HEK293T (cell line): ENCODE results near the gene MED31.
"Not testable (repeated sequence)": the region's sequence is repeated elsewhere in the genome, so short reads cannot be mapped to it uniquely, and the experiment has no call there.

ENCODE experiments used
- CTCF ChIA-PET: fragments of 350-600 bp; formaldehyde crosslinking; extraction: SDS; loops from one replicate; lab custom pipeline; 2021; ENCODE audit warnings: antibody characterized with exemption, inconsistent platforms; lab: Yijun Ruan, JAX
- POLR2A ChIA-PET: fragments of 350-600 bp; formaldehyde crosslinking; extraction: SDS; loops from one replicate; lab custom pipeline; 2020; ENCODE audit warnings: antibody characterized with exemption, inconsistent platforms; lab: Yijun Ruan, JAX
- DNase-seq: peaks from one replicate; pipeline ENCODE4 v3.0.0; 2012; ENCODE audit warnings: mixed read lengths; ENCODE audit errors: extremely low spot score
- ARNT ChIP-seq: fragments of 450-650 bp; IDR thresholded peaks from 2 replicates; pipeline ENCODE4 v1.6.1; 2017; ENCODE audit warnings: mild to moderate bottlenecking
- BHLHE40 ChIP-seq: fragments of 450-650 bp; IDR thresholded peaks from 2 replicates; pipeline ENCODE4 v1.6.1; 2016; ENCODE audit warnings: mild to moderate bottlenecking, moderate library complexity, borderline replicate concordance
- CTBP1 ChIP-seq: fragments of 450-650 bp; IDR thresholded peaks from 2 replicates; pipeline ENCODE4 v1.6.1; 2016; ENCODE audit warnings: borderline replicate concordance
- ELF4 ChIP-seq: fragments of 450-650 bp; IDR thresholded peaks from 2 replicates; pipeline ENCODE4 v1.6.1; 2017; ENCODE audit warnings: antibody characterized with exemption
- FOXA1 ChIP-seq: fragments of 450-650 bp; IDR thresholded peaks from 2 replicates; pipeline ENCODE4 v1.6.1; 2016; ENCODE audit warnings: mild to moderate bottlenecking
- FOXK2 ChIP-seq: fragments of 450-650 bp; IDR thresholded peaks from 2 replicates; pipeline ENCODE4 v1.6.1; 2016; ENCODE audit warnings: mild to moderate bottlenecking
- FOXM1 ChIP-seq: fragments of 450-650 bp; IDR thresholded peaks from 2 replicates; pipeline ENCODE4 v1.6.1; 2017; ENCODE audit warnings: mild to moderate bottlenecking, borderline replicate concordance
- HDGF ChIP-seq: fragments of 450-650 bp; IDR thresholded peaks from 2 replicates; pipeline ENCODE4 v1.6.1; 2017; ENCODE audit warnings: antibody characterized with exemption, borderline replicate concordance
- L3MBTL2 ChIP-seq: fragments of 450-650 bp; conservative IDR thresholded peaks from 2 replicates; pipeline ENCODE4 v1.6.1; 2016; ENCODE audit warnings: mild to moderate bottlenecking
- LEF1 ChIP-seq: fragments of 450-650 bp; IDR thresholded peaks from 2 replicates; pipeline ENCODE4 v1.6.1; 2017; ENCODE audit warnings: mild to moderate bottlenecking, borderline replicate concordance
- NFRKB ChIP-seq: fragments of 450-650 bp; IDR thresholded peaks from 2 replicates; pipeline ENCODE4 v1.6.1; 2016; ENCODE audit warnings: mild to moderate bottlenecking, moderate library complexity
- SP1 ChIP-seq: fragments of 450-650 bp; IDR thresholded peaks from 2 replicates; pipeline ENCODE4 v1.6.1; 2017
- SUZ12 ChIP-seq: fragments of 450-650 bp; IDR thresholded peaks from 2 replicates; pipeline ENCODE4 v1.6.1; 2016; ENCODE audit warnings: mild to moderate bottlenecking
- TARDBP ChIP-seq: fragments of 450-650 bp; IDR thresholded peaks from 2 replicates; pipeline ENCODE4 v1.6.1; 2016
- ZNF384 ChIP-seq: fragments of 450-650 bp; IDR thresholded peaks from 2 replicates; pipeline ENCODE4 v1.6.1; 2016
- TF ChIP-seq, protein P1 (sequence below): fragments of 450-650 bp; IDR thresholded peaks from 2 replicates; pipeline ENCODE4 v1.6.1; 2016

MED31 gene

GRCh38 chr17:6695565-6695964 is 44.2 kb upstream of the MED31 start:
- POLR2A ChIA-PET: no interaction called here
- no peak for TF ChIP-seq FOXK2
- TF ChIP-seq SP1: no peak
- TF ChIP-seq CTBP1: no peak
- TF ChIP-seq, protein P1, sequence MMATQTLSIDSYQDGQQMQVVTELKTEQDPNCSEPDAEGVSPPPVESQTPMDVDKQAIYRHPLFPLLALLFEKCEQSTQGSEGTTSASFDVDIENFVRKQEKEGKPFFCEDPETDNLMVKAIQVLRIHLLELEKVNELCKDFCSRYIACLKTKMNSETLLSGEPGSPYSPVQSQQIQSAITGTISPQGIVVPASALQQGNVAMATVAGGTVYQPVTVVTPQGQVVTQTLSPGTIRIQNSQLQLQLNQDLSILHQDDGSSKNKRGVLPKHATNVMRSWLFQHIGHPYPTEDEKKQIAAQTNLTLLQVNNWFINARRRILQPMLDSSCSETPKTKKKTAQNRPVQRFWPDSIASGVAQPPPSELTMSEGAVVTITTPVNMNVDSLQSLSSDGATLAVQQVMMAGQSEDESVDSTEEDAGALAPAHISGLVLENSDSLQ: no peak
- TF ChIP-seq HDGF: no peak
- TF ChIP-seq FOXM1: no peak
- TF ChIP-seq NFRKB: no peak
- no peak for TF ChIP-seq SUZ12
- no peak for TF ChIP-seq LEF1
- no peak for TF ChIP-seq BHLHE40
- CTCF ChIA-PET: no interaction called here
- no peak for DNase-seq

GRCh38 chr17:6695051-6695450 is 43.6 kb upstream of the MED31 start:
- TF ChIP-seq, protein P1: no peak
- TF ChIP-seq L3MBTL2 (no peak), NFRKB (no peak), TARDBP (no peak), ARNT (no peak), SP1 (no peak), ZNF384 (no peak), FOXM1 (no peak), CTBP1 (no peak), FOXA1 (no peak), ELF4 (no peak), BHLHE40 (no peak), FOXK2 (no peak), LEF1 (no peak), SUZ12 (no peak), HDGF (no peak)
- ChIA-PET CTCF (no interaction called here), POLR2A (no interaction called here)

DNA sequence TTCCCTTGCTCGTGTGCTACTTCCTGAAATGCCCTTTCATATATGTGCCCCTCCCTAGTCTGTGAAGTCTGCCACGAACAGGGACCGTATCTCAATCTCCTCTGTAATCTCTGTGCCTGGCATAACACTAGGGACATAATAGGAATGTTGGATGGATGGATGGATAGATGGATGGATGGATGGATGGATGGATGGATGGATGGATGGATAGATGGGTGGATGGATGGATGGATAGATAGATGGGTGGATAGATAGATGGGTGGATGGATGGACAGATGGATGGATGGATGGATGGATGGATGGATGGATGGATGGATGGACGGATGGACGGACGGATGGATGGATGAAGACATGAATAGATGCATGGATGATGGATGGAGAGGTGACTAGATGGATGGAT is 40.6 kb upstream of the MED31 start:
- POLR2A ChIA-PET, DNase-seq, CTCF ChIA-PET: not testable (repeated sequence)

More at GRCh38 chr17:6695051-6695450, 43.6 kb upstream of the MED31 start:
- no peak for DNase-seq

- no peak for DNase-seq
- TF ChIP-seq, protein P1: no peak
- TF ChIP-seq FOXM1: no peak
- TF ChIP-seq SP1: no peak
- TF ChIP-seq TARDBP: no peak
- no peak for TF ChIP-seq BHLHE40
- no peak for TF ChIP-seq ELF4
- TF ChIP-seq LEF1: no peak
- no peak for TF ChIP-seq FOXK2
- TF ChIP-seq ARNT: no peak
- TF ChIP-seq SUZ12: no peak
- no peak for TF ChIP-seq ZNF384
- no peak for TF ChIP-seq NFRKB
- TF ChIP-seq CTBP1: no peak
- no peak for TF ChIP-seq L3MBTL2
- ChIA-PET CTCF (no interaction called here), POLR2A (no interaction called here)
Observed at GRCh38 chr17:6691546-6691945, 40.1 kb upstream of the MED31 start.

DNA sequence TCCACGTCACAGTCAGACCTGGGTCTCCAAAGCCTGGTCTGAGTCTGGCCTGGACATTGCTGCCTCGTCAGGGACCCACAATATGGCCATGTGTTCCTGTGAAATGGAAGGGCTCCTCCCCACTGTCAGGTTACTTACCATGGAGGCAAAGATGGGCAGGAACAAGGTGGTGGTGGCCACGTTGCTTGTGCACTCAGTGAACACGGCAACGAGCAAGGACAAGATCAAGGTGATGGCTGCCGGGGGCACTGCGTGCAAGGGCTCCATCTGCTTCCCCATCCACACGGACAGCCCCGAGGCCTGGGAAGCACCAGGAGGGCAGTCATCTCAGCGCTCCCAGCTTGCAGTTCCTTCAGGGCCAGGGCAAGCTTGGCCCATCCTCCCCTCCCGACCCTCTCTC is 39.2 kb upstream of the MED31 start:
- DNase-seq: no peak
- no peak for TF ChIP-seq FOXK2
- TF ChIP-seq SUZ12: no peak
- no peak for TF ChIP-seq ZNF384
- TF ChIP-seq FOXM1: no peak
- no peak for TF ChIP-seq CTBP1
- TF ChIP-seq FOXA1: no peak
- no peak for TF ChIP-seq HDGF
- no peak for TF ChIP-seq TARDBP
- TF ChIP-seq SP1: no peak
- TF ChIP-seq ARNT: no peak
- TF ChIP-seq, protein P1: no peak
- TF ChIP-seq ELF4: no peak
- no peak for TF ChIP-seq NFRKB
- no peak for TF ChIP-seq LEF1
- TF ChIP-seq BHLHE40: no peak
- no peak for TF ChIP-seq L3MBTL2
- ChIA-PET POLR2A (no interaction called here), CTCF (no interaction called here)

DNA sequence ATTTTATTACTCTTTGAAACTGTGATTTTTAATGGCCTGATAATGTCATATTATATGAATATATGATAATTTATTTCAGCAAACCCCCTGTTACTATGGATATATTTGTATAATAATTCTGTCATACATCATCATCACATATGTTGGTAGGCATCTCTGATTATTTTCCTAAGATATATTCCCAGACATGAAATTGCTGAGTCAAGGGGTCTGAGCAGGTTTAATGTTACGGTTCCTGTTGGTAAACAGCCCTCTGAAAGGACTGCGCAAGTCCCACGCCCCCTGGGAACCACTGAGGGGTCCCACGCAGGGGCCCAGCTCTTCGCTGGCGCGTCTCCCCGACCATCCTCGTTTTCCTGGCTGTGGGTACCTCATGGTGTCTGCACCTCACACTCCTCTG is 37.5 kb upstream of the MED31 start:
- POLR2A ChIA-PET: no interaction called here

More for the DNA sequence above, 37.5 kb upstream of the MED31 start:
- TF ChIP-seq, protein P1: no peak
- no peak for TF ChIP-seq FOXK2
- TF ChIP-seq FOXA1: no peak
- TF ChIP-seq ARNT: no peak
- TF ChIP-seq HDGF: no peak
- no peak for TF ChIP-seq NFRKB
- TF ChIP-seq SP1: no peak
- TF ChIP-seq FOXM1: no peak
- no peak for TF ChIP-seq CTBP1
- no peak for TF ChIP-seq ZNF384
- CTCF ChIA-PET: no interaction called here
- DNase-seq: no peak
